Lower leg skin (tissue), 3 donors: Measurements from ENCODE around the gene CCDC63.

Source experiments
- POLR2A ChIP-seq, 2 donors: fragments of 450-650 bp; IDR thresholded peaks; one replicate each; pipeline ENCODE4 v1.6.1; 2016 to 2017; ENCODE audit warnings: antibody characterized with exemption in 2 of 2, mild to moderate bottlenecking in 1 of 2, moderate library complexity in 1 of 2
- TF ChIP-seq, protein P1 (sequence below), 3 donors: fragments of 450-650 bp; IDR thresholded peaks; one replicate each; pipeline ENCODE4 v1.5.1; 2016; ENCODE audit warnings: antibody characterized with exemption in 3 of 3, mild to moderate bottlenecking in 3 of 3, moderate library complexity in 2 of 3

DNA sequence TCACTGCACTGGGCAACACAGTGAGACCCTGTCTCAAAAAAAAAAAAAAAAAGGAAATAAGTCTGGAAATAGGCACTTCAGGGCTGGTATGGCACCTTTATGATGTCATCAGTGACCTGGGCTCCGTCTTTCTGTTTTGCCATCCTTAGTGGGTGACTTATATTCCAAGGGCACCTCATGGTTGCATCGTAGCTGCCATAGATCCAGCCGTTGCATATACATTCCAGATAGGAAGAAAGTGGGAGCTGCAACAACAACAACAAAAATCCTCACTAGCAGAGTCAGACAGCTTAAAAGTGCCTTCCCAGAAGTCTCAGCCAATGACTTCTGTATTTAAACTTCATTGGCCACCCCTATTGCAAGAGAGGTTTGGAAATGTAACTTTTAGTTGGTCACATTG is 47.2 kb downstream of the CCDC63 start:
- TF ChIP-seq, protein P1, sequence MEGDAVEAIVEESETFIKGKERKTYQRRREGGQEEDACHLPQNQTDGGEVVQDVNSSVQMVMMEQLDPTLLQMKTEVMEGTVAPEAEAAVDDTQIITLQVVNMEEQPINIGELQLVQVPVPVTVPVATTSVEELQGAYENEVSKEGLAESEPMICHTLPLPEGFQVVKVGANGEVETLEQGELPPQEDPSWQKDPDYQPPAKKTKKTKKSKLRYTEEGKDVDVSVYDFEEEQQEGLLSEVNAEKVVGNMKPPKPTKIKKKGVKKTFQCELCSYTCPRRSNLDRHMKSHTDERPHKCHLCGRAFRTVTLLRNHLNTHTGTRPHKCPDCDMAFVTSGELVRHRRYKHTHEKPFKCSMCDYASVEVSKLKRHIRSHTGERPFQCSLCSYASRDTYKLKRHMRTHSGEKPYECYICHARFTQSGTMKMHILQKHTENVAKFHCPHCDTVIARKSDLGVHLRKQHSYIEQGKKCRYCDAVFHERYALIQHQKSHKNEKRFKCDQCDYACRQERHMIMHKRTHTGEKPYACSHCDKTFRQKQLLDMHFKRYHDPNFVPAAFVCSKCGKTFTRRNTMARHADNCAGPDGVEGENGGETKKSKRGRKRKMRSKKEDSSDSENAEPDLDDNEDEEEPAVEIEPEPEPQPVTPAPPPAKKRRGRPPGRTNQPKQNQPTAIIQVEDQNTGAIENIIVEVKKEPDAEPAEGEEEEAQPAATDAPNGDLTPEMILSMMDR (IDR thresholded peaks at IDR 0.05), result no peak
- TF ChIP-seq POLR2A (IDR thresholded peaks at IDR 0.05), result no peak
